K562 (cell line): ENCODE results near the gene PPM1N. TPM values are rescaled to one million over a fixed set of nuclear protein-coding genes. Genes with fewer than 3 reads are reported as not detected.

Experiments
- ATF1 ChIP-seq, 2 experiments: fragments of 450-650 bp in 1 of 2; IDR thresholded peaks; 2 replicates each; pipeline ENCODE4 v1.6.1; 2016; ENCODE audit warnings: missing compliant biosample characterization in 1 of 2, missing genetic modification characterization in 1 of 2
- BCOR ChIP-seq: fragments of 450-650 bp; IDR thresholded peaks from 2 replicates; pipeline ENCODE4 v1.6.1; 2016
- CEBPZ ChIP-seq: fragments of 150-350 bp; IDR thresholded peaks from 2 replicates; pipeline ENCODE4 v1.6.1; 2014; ENCODE audit warnings: low read depth, mild to moderate bottlenecking, low read length, borderline replicate concordance
- HMG20A ChIP-seq: fragments of 450-650 bp; formaldehyde crosslinking; conservative IDR thresholded peaks from 2 replicates; pipeline ENCODE4 v1.4.0; 2020; ENCODE audit warnings: mild to moderate bottlenecking, mixed read lengths
- MECOM ChIP-seq: fragments of 250-450 bp; sonication (Bioruptor Pico); IDR thresholded peaks from 2 replicates; pipeline ENCODE4 v1.8.0; 2022; ENCODE audit warnings: inconsistent platforms
- PKNOX1 ChIP-seq: fragments of 450-650 bp; IDR thresholded peaks from 2 replicates; pipeline ENCODE4 v1.6.1; 2016
- POLR3A ChIP-seq: IDR thresholded peaks from 2 replicates; pipeline ENCODE4 v1.6.1; 2011; ENCODE audit warnings: borderline replicate concordance, mild to moderate bottlenecking, moderate library complexity; ENCODE audit not compliant: insufficient read length, insufficient read depth; ENCODE audit errors: extremely low read depth
- PRMT5 ChIP-seq: sonication (generic); formaldehyde crosslinking; IDR thresholded peaks from 2 replicates; pipeline ENCODE4 v1.5.0; 2020; ENCODE audit warnings: missing genetic modification reagents
- PTBP1 ChIP-seq: fragments of 200-400 bp; formaldehyde crosslinking; IDR thresholded peaks from 2 replicates; pipeline ENCODE4 v1.6.1; 2017; ENCODE audit warnings: low read depth, low read length
- TRIM24 ChIP-seq, 2 experiments: fragments of 450-650 bp; IDR thresholded peaks; 2 replicates each; pipeline ENCODE4 v1.6.1; 2016
- ZNF24 ChIP-seq: fragments of 450-650 bp; IDR thresholded peaks from 2 replicates; pipeline ENCODE4 v1.6.1; 2016
- ZNF407 ChIP-seq: fragments of 450-650 bp; IDR thresholded peaks from 2 replicates; pipeline ENCODE4 v1.6.1; 2016; ENCODE audit warnings: low read depth
- polyA plus RNA-seq, 8 experiments: library from polyadenylated mRNA; depleted of rRNA in 4 of 8; stranded (reverse) in 5 of 8; unstranded in 3 of 8; fragments of >200 nt; fragmentation: Nextera tagmentation in 2 of 8; fragmentation: Illumina TruSeq in 1 of 8; extraction: Ambion mirVana in 2 of 8; extraction: Trizol in 1 of 8; gene quantifications; 2 replicates each; pipeline versions ENCODE4 v1.2.1 to v1.2.3, GENCODE V29; 2011 to 2014; ENCODE audit warnings: inconsistent platforms in 1 of 8, missing spikeins in 1 of 8
- total RNA-seq, 7 experiments: library from RNA; depleted of rRNA in 6 of 7; stranded (reverse); fragments of >200 nt in 6 of 7; fragmentation: Illumina TruSeq in 2 of 7; extraction: Trizol in 2 of 7; gene quantifications; 2 replicates each; pipeline versions ENCODE4 v1.2.1 to v1.2.3, GENCODE V29; 2011 to 2021; ENCODE audit warnings: low replicate concordance in 1 of 7
- TF ChIP-seq, protein P1 (sequence below), 2 experiments: IDR thresholded peaks; 2 replicates each; pipeline ENCODE4 v1.6.1; 2011; ENCODE audit warnings: borderline replicate concordance in 1 of 2, control low read depth in 1 of 2, low read depth in 1 of 2, low read length in 1 of 2, mild to moderate bottlenecking in 1 of 2, mixed read lengths in 1 of 2, moderate library complexity in 1 of 2; ENCODE audit not compliant: insufficient read depth in 1 of 2, insufficient read length in 1 of 2, poor library complexity in 1 of 2, severe bottlenecking in 1 of 2; ENCODE audit errors: extremely low read depth in 1 of 2

Gene PPM1N
- total and polyA plus RNA-seq, 9 of the 15 experiments (the other 6 are each of a cell fraction or from before 2014, with no cell fraction given): 4.5 to 15.6 (median 8.7) TPM

GRCh38 chr19:45506246-45506988 lies 8.2 kb downstream of the PPM1N start (continued):
- no peak; the same call in 1 of the 2 replicates for TF ChIP-seq ZNF407
- TF ChIP-seq PTBP1: no peak
- TF ChIP-seq MECOM (CRISPR knock-in tag): no peak
- TF ChIP-seq PKNOX1: peak; percentile 33; the same call in 1 of the 2 replicates
- TF ChIP-seq POLR3A: no peak
- peak; percentile 96 for TF ChIP-seq BCOR
- 0 out of 2 replicates have a peak, but pooled peaks have one; percentile 55 for TF ChIP-seq PRMT5 (CRISPR knock-in tag)
- no peak for TF ChIP-seq HMG20A (CRISPR knock-in tag)
- TF ChIP-seq CEBPZ: no peak
- TF ChIP-seq, protein P1, sequence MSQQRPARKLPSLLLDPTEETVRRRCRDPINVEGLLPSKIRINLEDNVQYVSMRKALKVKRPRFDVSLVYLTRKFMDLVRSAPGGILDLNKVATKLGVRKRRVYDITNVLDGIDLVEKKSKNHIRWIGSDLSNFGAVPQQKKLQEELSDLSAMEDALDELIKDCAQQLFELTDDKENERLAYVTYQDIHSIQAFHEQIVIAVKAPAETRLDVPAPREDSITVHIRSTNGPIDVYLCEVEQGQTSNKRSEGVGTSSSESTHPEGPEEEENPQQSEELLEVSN (IDR thresholded peaks at IDR 0.05; ENCODE audit: borderline replicate concordance in 1 of 2, extremely low read depth in 1 of 2, insufficient read depth in 1 of 2, insufficient read length in 1 of 2, low read depth in 1 of 2, low read length in 1 of 2, poor library complexity in 1 of 2, severe bottlenecking in 1 of 2): peak; percentile 21 to 36
- peak; percentile 58 for TF ChIP-seq ZNF24
- peak; percentile 81 for TF ChIP-seq ATF1 (CRISPR knock-in tag; IDR thresholded peaks at IDR 0.05)
- TF ChIP-seq ATF1 (tag; IDR thresholded peaks at IDR 0.05): peak; percentile 98
- no peak for TF ChIP-seq TRIM24 (IDR thresholded peaks at IDR 0.05)
